Right ventricle myocardium superior (tissue), 1 donor: Measurements from ENCODE around the gene GMEB2. TPM values are rescaled to one million over a fixed set of nuclear protein-coding genes. Genes with fewer than 3 reads are reported as not detected.
A peak's percentile ranks its signal among the peaks of the same experiment; 100 is the strongest.
"Not testable (repeated sequence)": the region's sequence is repeated elsewhere in the genome, so short reads cannot be mapped to it uniquely, and the experiment has no call there.

ENCODE experiments used
- ATAC-seq: fragments of 200-7000 bp; cut with Tn5 transposase; one replicate; pipeline ENCODE4 v1.9.1; 2020; ENCODE audit warnings: mild to moderate bottlenecking; ENCODE audit not compliant: poor library complexity
- DNase-seq: peaks from one replicate; pipeline ENCODE4 v3.0.0-alpha.2; 2020
- intact Hi-C: fragments of 100-400 bp; cut with DNase I; formaldehyde crosslinking; loops from one replicate; pipeline ENCODE4 v1.11.2; 2022
- total RNA-seq: library from RNA; stranded (reverse); fragmentation: NEBNext Ultra II Directional; extraction: Animal tissue kit (Norgen Biotek cat#: 25700); gene quantifications from one replicate; pipeline ENCODE4 v1.2.1, GENCODE V29; 2021
- donor health status: DM: no; HTN: yes; CAD: no; lungs with severe emphysema.

GMEB2 gene
- total RNA-seq, 1 donor from 2014 or later = 5.5 TPM

- intact Hi-C loops = no loop called here
- ATAC-seq (no peak), DNase-seq (no peak)
Observed at GRCh38 chr20:63659370-63659769, 32.5 kb upstream of the GMEB2 start.

GRCh38 chr20:63658749-63659187 lies 31.9 kb upstream of the GMEB2 start:
- ATAC-seq (peak; percentile 33), DNase-seq (peak; percentile 63)
- intact Hi-C loops = no loop called here

GRCh38 chr20:63657937-63658748 lies 31.2 kb upstream of the GMEB2 start, which contains the start of gene RTEL1:
RTEL1 (plus strand) TSS chr20:63658312; CDS start chr20:63659403, 1,091 bp downstream.
- ATAC-seq = peak; percentile 97
- intact Hi-C loops = no loop called here

GRCh38 chr20:63657260-63657936 lies 30.5 kb upstream of the GMEB2 start:
- ATAC-seq (no peak), DNase-seq (no peak)
- intact Hi-C loops = no loop called here

More at GRCh38 chr20:63657937-63658748, 31.2 kb upstream of the GMEB2 start, which contains the start of gene RTEL1:
- DNase-seq = peak; percentile 95

- intact Hi-C loops = no loop called here
- ATAC-seq (no peak), DNase-seq (no peak)
Observed at GRCh38 chr20:63656451-63656850, 29.6 kb upstream of the GMEB2 start.

GRCh38 chr20:63655249-63655648 lies 28.3 kb upstream of the GMEB2 start:
- ATAC-seq = no peak
- DNase-seq = no peak
- intact Hi-C loops = no loop called here

- DNase-seq = no peak
- intact Hi-C loops = no loop called here
- ATAC-seq = no peak
Observed at GRCh38 chr20:63653974-63654668, 27.2 kb upstream of the GMEB2 start.

GRCh38 chr20:63653041-63653973 lies 26.4 kb upstream of the GMEB2 start, which contains the start of gene STMN3:
STMN3 (minus strand) TSS chr20:63653424; CDS start chr20:63653345, 79 bp downstream.
- intact Hi-C loops = no loop called here
- DNase-seq = peak; percentile 92
- peak; percentile 75 for ATAC-seq

- intact Hi-C loops = no loop called here
- ATAC-seq (peak; percentile 13), DNase-seq (peak; percentile 54)
Observed at GRCh38 chr20:63652192-63652980, 25.5 kb upstream of the GMEB2 start.

- DNase-seq (no peak), ATAC-seq (no peak)
- intact Hi-C loops = no loop called here
Observed at GRCh38 chr20:63651942-63652191, 25.0 kb upstream of the GMEB2 start.

- intact Hi-C loops, DNase-seq, ATAC-seq: not testable (repeated sequence)
Observed at GRCh38 chr20:63650486-63650885, 23.6 kb upstream of the GMEB2 start.

- intact Hi-C loops = no loop called here
- no peak for ATAC-seq
Observed at GRCh38 chr20:63648895-63649589, 22.1 kb upstream of the GMEB2 start.

GRCh38 chr20:63648190-63648589 lies 21.3 kb upstream of the GMEB2 start:
- intact Hi-C loops = no loop called here
- DNase-seq (no peak), ATAC-seq (no peak)

More at GRCh38 chr20:63648895-63649589, 22.1 kb upstream of the GMEB2 start:
- DNase-seq = no peak

GRCh38 chr20:63645218-63645617 lies 18.3 kb upstream of the GMEB2 start:
- no peak for DNase-seq
- no peak for ATAC-seq
- intact Hi-C loops = no loop called here

- no peak for ATAC-seq
- intact Hi-C loops = no loop called here
- DNase-seq = no peak
Observed at GRCh38 chr20:63643946-63644345, 17.0 kb upstream of the GMEB2 start.

- intact Hi-C loops = no loop called here
- DNase-seq (no peak), ATAC-seq (no peak)
Observed at GRCh38 chr20:63643499-63643898, 16.6 kb upstream of the GMEB2 start.
